Activated naive CD8-positive, alpha-beta T cell (primary cell): Measurements from ENCODE around the gene RPL9.
A peak's percentile ranks its signal among the peaks of the same experiment; 100 is the strongest.
"Not testable (repeated sequence)": the region's sequence is repeated elsewhere in the genome, so short reads cannot be mapped to it uniquely, and the experiment has no call there.

Experiments used
- H3K27ac Mint-ChIP-seq: one replicate; pipeline ENCODE4 v1.8.0; 2021; ENCODE audit warnings: mixed read lengths
- H3K27me3 Mint-ChIP-seq: one replicate; pipeline ENCODE4 v1.8.0; 2021; ENCODE audit warnings: mixed read lengths
- H3K36me3 Mint-ChIP-seq: one replicate; pipeline ENCODE4 v1.8.0; 2021; ENCODE audit warnings: mixed read lengths
- H3K4me1 Mint-ChIP-seq: one replicate; pipeline ENCODE4 v1.8.0; 2021; ENCODE audit warnings: low read depth, mixed read lengths
- H3K4me3 Mint-ChIP-seq: one replicate; pipeline ENCODE4 v1.8.0; 2021; ENCODE audit warnings: mild to moderate bottlenecking, mixed read lengths
- H3K9me3 Mint-ChIP-seq: one replicate; pipeline ENCODE4 v1.8.0; 2021; ENCODE audit warnings: low read depth, mixed read lengths

Gene RPL9

DNA sequence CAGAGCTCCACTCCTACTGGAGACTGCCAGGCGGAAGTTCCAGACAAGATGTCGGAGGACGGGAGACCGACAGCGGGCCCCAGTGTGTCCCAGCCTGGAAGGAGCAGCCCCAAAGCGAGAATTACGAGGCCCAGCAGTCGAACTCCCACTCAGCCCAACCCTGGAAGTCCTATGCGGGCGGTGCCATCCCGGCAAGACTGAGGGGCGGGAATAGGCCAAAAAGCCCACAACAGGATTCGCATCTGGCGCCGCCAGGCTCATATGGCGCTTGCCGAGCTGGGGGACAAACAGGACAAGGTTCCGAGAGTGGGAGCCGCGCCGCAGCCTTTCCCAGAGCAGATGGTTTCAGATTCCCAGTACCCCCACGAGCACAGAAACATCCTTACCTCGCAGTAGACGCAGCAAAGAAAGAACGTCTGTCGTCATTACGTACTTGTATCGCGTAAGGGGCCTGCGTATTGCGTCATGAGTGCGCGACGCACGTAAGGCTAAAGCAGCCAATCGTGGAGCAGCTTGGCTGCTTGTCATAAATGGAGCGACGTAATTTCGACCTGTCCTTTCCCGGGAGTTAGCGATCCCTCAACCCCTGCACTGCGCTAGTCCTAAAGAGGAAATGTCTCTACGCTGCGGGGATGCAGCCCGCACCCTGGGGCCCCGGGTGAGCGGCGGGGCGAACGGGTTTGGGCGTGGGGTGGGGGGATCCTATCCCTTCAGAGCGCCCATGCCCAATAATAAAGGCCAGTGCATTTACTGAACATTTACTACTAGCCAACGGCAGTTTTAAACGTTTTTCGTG is at the start of gene RPL9, which contains the start of gene LIAS:
Gene RPL9 (minus strand): TSS at position 418 of the 796 bp plus-strand sequence. CDS start 483 bp downstream, outside the sequence.
Gene LIAS (plus strand): TSS at position 552 of the 796 bp plus-strand sequence. CDS start 62 bp downstream, at position 614.
- peak within 1 kb of the TSS; percentile 99 for H3K27ac Mint-ChIP-seq

DNA sequence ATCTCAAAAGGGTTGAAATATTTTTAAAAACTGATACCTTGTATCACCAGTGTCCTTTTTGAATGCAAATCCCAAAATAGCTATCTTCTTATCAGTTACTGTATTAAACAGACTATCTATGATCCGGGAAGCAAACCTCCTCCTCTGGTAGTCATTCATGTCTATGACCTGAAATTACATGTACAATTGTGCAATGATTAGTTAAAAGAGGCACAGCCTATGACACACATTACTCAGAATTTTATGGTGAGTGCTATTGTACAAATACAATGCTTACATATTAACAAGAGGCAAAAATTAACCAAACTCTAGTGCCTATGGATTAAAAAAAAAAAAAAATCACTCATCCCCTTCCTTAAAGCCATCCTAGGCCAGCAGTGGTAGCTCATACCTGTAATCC is 46.9 kb upstream of the RPL9 start:
- no peaks in the 10 kb centered on the region for H3K9me3 Mint-ChIP-seq

More for the DNA sequence above, at the start of gene RPL9, which contains the start of gene LIAS:
- Mint-ChIP-seq H3K9me3 (no peaks in the 10 kb centered on the region), H3K36me3 (peaks cover 25% of the 10 kb centered on the region), H3K4me1 (peaks cover 43% of the 10 kb centered on the region), H3K27me3 (no peaks in the 10 kb centered on the region), H3K4me3 (peak within 1 kb of the TSS; percentile 99)

GRCh38 chr4:39504538-39504937 is 45.8 kb upstream of the RPL9 start:
- H3K36me3 Mint-ChIP-seq, result peaks cover 12% of the 10 kb centered on the region
- H3K9me3 Mint-ChIP-seq, result no peaks in the 10 kb centered on the region
- no peak overlapping the region for H3K4me3 Mint-ChIP-seq
- no peaks in the 10 kb centered on the region for H3K4me1 Mint-ChIP-seq
- no peaks in the 10 kb centered on the region for H3K27me3 Mint-ChIP-seq
- H3K27ac Mint-ChIP-seq, result no peak overlapping the region

More for the DNA sequence above, 46.9 kb upstream of the RPL9 start:
- no peaks in the 10 kb centered on the region for H3K4me1 Mint-ChIP-seq
- H3K27ac Mint-ChIP-seq, result no peak overlapping the region
- H3K36me3 Mint-ChIP-seq, result peaks cover 12% of the 10 kb centered on the region
- no peaks in the 10 kb centered on the region for H3K27me3 Mint-ChIP-seq
- H3K4me3 Mint-ChIP-seq, result no peak overlapping the region

- not testable (repeated sequence) for H3K4me3 Mint-ChIP-seq, H3K9me3 Mint-ChIP-seq, H3K27ac Mint-ChIP-seq, H3K4me1 Mint-ChIP-seq, H3K27me3 Mint-ChIP-seq
- H3K36me3 Mint-ChIP-seq, result peaks cover 14% of the 10 kb centered on the region
These were observed 43.9 kb upstream of the RPL9 start for GRCh38 chr4:39502664-39503035.

- H3K9me3 Mint-ChIP-seq, result no peaks in the 10 kb centered on the region
- no peaks in the 10 kb centered on the region for H3K4me1 Mint-ChIP-seq
- H3K27me3 Mint-ChIP-seq, result no peaks in the 10 kb centered on the region
- no peak overlapping the region for H3K27ac Mint-ChIP-seq
- no peak overlapping the region for H3K4me3 Mint-ChIP-seq
- peaks cover 14% of the 10 kb centered on the region for H3K36me3 Mint-ChIP-seq
These were observed 43.4 kb upstream of the RPL9 start for GRCh38 chr4:39502019-39502663.

DNA sequence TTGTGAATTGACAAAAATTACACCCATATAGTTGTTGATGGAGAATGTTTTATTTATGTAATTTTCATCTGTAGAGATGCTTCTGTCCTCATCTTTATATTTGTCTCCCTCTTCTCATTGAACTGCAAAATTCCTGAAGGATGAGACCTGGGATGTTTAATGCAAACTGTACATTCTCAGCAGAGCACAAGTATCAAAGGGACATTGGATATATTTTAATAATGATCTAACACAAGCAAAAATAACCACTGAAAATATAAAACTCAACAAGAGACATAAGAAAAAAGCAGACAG is 40.0 kb upstream of the RPL9 start:
- Mint-ChIP-seq H3K27ac (no peak overlapping the region), H3K27me3 (no peaks in the 10 kb centered on the region), H3K9me3 (no peaks in the 10 kb centered on the region), H3K4me1 (no peaks in the 10 kb centered on the region), H3K36me3 (peaks cover 8% of the 10 kb centered on the region), H3K4me3 (no peak overlapping the region)

- H3K36me3 Mint-ChIP-seq, result peaks cover 4% of the 10 kb centered on the region
- H3K4me3 Mint-ChIP-seq, result no peak overlapping the region
- H3K27me3 Mint-ChIP-seq, result no peaks in the 10 kb centered on the region
- H3K27ac Mint-ChIP-seq, result no peak overlapping the region
- H3K9me3 Mint-ChIP-seq, result no peaks in the 10 kb centered on the region
- H3K4me1 Mint-ChIP-seq, result no peaks in the 10 kb centered on the region
These were observed 39.4 kb upstream of the RPL9 start for GRCh38 chr4:39497909-39498726.

GRCh38 chr4:39495446-39496213 is 36.9 kb upstream of the RPL9 start:
- Mint-ChIP-seq H3K4me3 (no peak overlapping the region), H3K4me1 (no peaks in the 10 kb centered on the region), H3K27ac (no peak overlapping the region), H3K9me3 (no peaks in the 10 kb centered on the region), H3K27me3 (no peaks in the 10 kb centered on the region), H3K36me3 (peaks cover 2% of the 10 kb centered on the region)

GRCh38 chr4:39494354-39494753 is 35.6 kb upstream of the RPL9 start:
- H3K36me3 Mint-ChIP-seq, result peaks cover 2% of the 10 kb centered on the region
- H3K4me1 Mint-ChIP-seq, result no peaks in the 10 kb centered on the region
- no peaks in the 10 kb centered on the region for H3K27me3 Mint-ChIP-seq
- H3K4me3 Mint-ChIP-seq, result no peak overlapping the region
- H3K27ac Mint-ChIP-seq, result no peak overlapping the region
- no peaks in the 10 kb centered on the region for H3K9me3 Mint-ChIP-seq

DNA sequence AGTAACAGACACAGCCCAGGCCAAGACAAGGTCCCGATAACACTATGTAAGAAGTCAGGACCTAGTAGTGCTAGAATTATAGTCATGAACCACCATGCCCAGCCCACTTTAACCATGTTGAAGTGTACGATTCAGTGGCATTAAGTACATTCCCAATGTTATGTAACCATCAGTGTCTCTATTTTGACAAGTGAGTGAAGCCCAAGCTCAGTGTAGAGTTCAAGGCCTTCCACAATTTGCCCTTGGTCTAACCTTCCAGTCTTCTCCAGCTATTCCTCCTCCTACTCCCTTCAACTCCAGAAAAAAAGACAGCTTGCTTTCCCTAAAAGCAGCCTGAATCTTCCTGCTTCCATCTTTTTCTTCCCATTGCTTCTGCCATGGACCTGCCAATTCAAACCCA is 31.6 kb upstream of the RPL9 start:
- Mint-ChIP-seq H3K36me3 (no peaks in the 10 kb centered on the region), H3K9me3 (no peaks in the 10 kb centered on the region), H3K4me3 (no peak overlapping the region), H3K27ac (no peak overlapping the region), H3K27me3 (no peaks in the 10 kb centered on the region), H3K4me1 (no peaks in the 10 kb centered on the region)

GRCh38 chr4:39486221-39486804 is 27.6 kb upstream of the RPL9 start:
- no peaks in the 10 kb centered on the region for H3K27me3 Mint-ChIP-seq
- H3K36me3 Mint-ChIP-seq, result no peaks in the 10 kb centered on the region
- H3K4me3 Mint-ChIP-seq, result no peak overlapping the region
- H3K9me3 Mint-ChIP-seq, result no peaks in the 10 kb centered on the region
- H3K4me1 Mint-ChIP-seq, result no peaks in the 10 kb centered on the region
- H3K27ac Mint-ChIP-seq, result no peak overlapping the region

DNA sequence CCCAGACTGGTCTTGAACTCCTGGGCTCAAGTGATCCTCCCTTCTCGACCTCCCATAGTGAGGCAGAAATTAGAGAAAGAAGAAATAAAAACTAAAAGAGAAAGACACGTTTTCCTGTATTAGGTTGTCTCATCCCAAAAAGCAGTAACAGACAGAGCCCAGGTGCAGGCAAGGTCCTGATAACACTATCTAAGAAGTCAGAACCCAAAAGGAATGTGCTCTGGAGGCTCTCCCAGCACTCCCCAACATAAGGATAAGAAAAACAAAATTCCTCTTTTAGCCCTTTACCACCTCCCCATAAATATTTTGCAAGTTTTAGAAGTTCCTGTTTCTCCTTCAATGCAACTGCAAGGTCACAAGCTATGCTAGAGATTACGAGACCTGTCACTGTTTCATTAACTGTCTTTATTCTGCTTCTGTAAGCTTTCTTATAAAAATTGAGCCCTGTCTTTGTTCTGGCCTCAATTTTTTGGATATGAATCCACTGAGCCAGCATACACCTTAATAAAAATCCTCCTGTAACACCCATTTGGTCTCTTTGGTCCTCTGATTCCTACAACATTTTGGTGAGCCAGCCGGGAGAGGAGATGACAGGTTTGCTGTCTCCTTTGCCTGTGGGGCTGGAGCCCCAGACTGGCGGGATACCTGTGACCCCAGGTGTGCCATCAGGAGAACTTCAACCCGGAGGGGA is 26.0 kb upstream of the RPL9 start:
- H3K27me3 Mint-ChIP-seq, result no peaks in the 10 kb centered on the region
- no peaks in the 10 kb centered on the region for H3K4me1 Mint-ChIP-seq
- no peak overlapping the region for H3K4me3 Mint-ChIP-seq
- no peak overlapping the region for H3K27ac Mint-ChIP-seq
- H3K9me3 Mint-ChIP-seq, result no peaks in the 10 kb centered on the region
- H3K36me3 Mint-ChIP-seq, result no peaks in the 10 kb centered on the region

DNA sequence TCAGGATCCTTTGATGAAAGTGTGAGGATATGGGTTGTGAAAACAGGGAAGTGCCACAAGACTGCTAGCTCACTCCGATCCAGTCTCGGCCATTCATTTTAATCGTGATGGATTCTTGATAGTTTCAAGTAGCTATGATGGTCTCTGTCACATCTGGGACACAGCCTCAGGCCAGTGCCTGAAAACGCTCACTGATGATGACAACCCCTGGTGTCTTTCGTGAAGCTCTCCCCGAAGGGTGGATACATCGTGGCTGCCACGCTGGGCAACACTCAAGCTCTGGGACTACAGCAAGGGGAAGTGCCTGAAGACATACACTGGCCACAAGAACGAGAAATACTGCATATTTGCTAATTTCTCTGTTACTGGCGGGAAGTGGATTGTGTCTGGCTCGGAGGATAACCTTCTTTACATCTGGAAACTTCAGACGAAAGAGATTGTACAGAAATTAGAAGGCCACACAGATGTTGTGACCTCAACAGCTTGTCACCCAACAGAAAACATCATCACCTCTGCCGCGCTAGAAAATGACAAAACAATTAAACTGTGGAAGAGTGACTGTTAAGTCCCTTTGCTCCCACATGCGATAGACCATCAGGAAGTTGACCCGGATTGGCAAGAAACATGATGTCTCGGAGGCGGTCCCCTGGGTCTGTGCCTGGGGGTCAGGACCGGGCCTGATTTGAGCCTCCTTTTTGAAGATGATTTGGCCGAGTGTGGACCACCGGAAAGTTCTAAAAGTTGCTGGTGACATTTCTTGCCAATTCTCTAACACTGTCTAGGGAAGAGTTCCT is 22.4 kb upstream of the RPL9 start:
- no peaks in the 10 kb centered on the region for H3K36me3 Mint-ChIP-seq
- no peaks in the 10 kb centered on the region for H3K4me1 Mint-ChIP-seq

More for the DNA sequence above, 22.4 kb upstream of the RPL9 start:
- H3K27me3 Mint-ChIP-seq, result no peaks in the 10 kb centered on the region
- H3K9me3 Mint-ChIP-seq, result no peaks in the 10 kb centered on the region
- H3K4me3 Mint-ChIP-seq, result no peak overlapping the region
- H3K27ac Mint-ChIP-seq, result no peak overlapping the region
